Testis (tissue), 3 donors: ENCODE measurements around the gene TBC1D16. TPM values are rescaled to one million over a fixed set of nuclear protein-coding genes. Genes with fewer than 3 reads are reported as not detected.

ENCODE experiments used
- DNase-seq: peaks from one replicate; pipeline ENCODE4 v3.0.0-alpha.2; 2019
- H3K27ac ChIP-seq, 2 donors: fragments of 200-600 bp; sonication (generic); one replicate each; pipeline ENCODE4 v1.5.1; 2019
- H3K27me3 ChIP-seq: fragments of 200-600 bp; sonication (generic); one replicate; pipeline ENCODE4 v1.5.1; 2019
- H3K36me3 ChIP-seq: fragments of 200-600 bp; sonication (generic); one replicate; pipeline ENCODE4 v1.5.1; 2017; ENCODE audit warnings: low read depth; ENCODE audit errors: missing control alignments
- H3K4me1 ChIP-seq: fragments of 200-600 bp; sonication (generic); one replicate; pipeline ENCODE4 v1.5.1; 2019
- H3K4me3 ChIP-seq, 2 donors: fragments of 200-600 bp; sonication (generic); one replicate each; pipeline ENCODE4 v1.5.1; 2017 to 2019
- H3K9me3 ChIP-seq: fragments of 200-600 bp; sonication (generic); one replicate; pipeline ENCODE4 v1.5.1; 2017
- POLR2A ChIP-seq: fragments of 450-650 bp; IDR thresholded peaks from one replicate; pipeline ENCODE4 v1.6.1; 2017; ENCODE audit warnings: antibody characterized with exemption, mild to moderate bottlenecking, moderate library complexity
- WGBS, 2 donors: methylation state at CpG; one replicate each; pipeline ENCODE4 v1.1.5; 2018; 5-methylcytosine and 5-hydroxymethylcytosine counted together
- intact Hi-C: fragments of 100-400 bp; cut with DNase I; formaldehyde crosslinking; loops from one replicate; pipeline ENCODE4 v1.15.1; 2023; ENCODE audit warnings: low total_unique reads
- polyA plus RNA-seq: library from polyadenylated mRNA; stranded (reverse); fragments of 350-450 nt; fragmentation: Illumina TruSeq; extraction: RNeasy Lipid Tissue Mini Kit (QIAGEN cat#74804); gene quantifications from one replicate; pipeline ENCODE4 v1.2.3, GENCODE V29; 2014; ENCODE audit warnings: low read depth, low replicate concordance; ENCODE audit not compliant: insufficient read depth
- total RNA-seq, 2 donors: library from RNA; depleted of rRNA; stranded (reverse); fragments of >200 nt; gene quantifications; one replicate each; pipeline ENCODE4 v1.2.3, GENCODE V29; 2016
- TF ChIP-seq, protein P1 (sequence below), 3 experiments: fragments of 450-650 bp in 2 of 3; fragments of 200-600 bp in 1 of 3; sonication (generic) in 1 of 3; IDR thresholded peaks; one replicate each; pipeline ENCODE4 v1.5.1; 2016 to 2019; ENCODE audit warnings: antibody characterized with exemption in 3 of 3, mild to moderate bottlenecking in 2 of 3, moderate library complexity in 1 of 3

TBC1D16 gene
- total and polyA plus RNA-seq, 3 donors from 2014 or later, result 11.0 to 16.0 (median 11.7) TPM

GRCh38 chr17:80002690-80003490 lies 32.8 kb downstream of the TBC1D16 start:
- no peak for DNase-seq
- 94 to 96% methylated on average over 25 to 30 of the region's 30 CpGs for WGBS, 2 donors
- intact Hi-C loops, result no loop called here

GRCh38 chr17:80002070-80002641 lies 33.5 kb downstream of the TBC1D16 start:
- Histone ChIP-seq H3K4me3 (no peak overlapping the region), H3K9me3 (no peaks in the 10 kb centered on the region), H3K4me1 (no peaks in the 10 kb centered on the region), H3K27ac (no peak overlapping the region), H3K36me3 (no peaks in the 10 kb centered on the region), H3K27me3 (no peaks in the 10 kb centered on the region)
- intact Hi-C loops, result no loop called here
- TF ChIP-seq, protein P1, sequence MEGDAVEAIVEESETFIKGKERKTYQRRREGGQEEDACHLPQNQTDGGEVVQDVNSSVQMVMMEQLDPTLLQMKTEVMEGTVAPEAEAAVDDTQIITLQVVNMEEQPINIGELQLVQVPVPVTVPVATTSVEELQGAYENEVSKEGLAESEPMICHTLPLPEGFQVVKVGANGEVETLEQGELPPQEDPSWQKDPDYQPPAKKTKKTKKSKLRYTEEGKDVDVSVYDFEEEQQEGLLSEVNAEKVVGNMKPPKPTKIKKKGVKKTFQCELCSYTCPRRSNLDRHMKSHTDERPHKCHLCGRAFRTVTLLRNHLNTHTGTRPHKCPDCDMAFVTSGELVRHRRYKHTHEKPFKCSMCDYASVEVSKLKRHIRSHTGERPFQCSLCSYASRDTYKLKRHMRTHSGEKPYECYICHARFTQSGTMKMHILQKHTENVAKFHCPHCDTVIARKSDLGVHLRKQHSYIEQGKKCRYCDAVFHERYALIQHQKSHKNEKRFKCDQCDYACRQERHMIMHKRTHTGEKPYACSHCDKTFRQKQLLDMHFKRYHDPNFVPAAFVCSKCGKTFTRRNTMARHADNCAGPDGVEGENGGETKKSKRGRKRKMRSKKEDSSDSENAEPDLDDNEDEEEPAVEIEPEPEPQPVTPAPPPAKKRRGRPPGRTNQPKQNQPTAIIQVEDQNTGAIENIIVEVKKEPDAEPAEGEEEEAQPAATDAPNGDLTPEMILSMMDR (IDR thresholded peaks at IDR 0.05), result no peak
- no peak for TF ChIP-seq POLR2A
- WGBS, 2 donors, result 89 to 91% methylated on average over 23 to 26 of the region's 26 CpGs
- DNase-seq, result no peak

More at GRCh38 chr17:80002690-80003490, 32.8 kb downstream of the TBC1D16 start:
- Histone ChIP-seq H3K9me3 (no peaks in the 10 kb centered on the region), H3K4me3 (no peak overlapping the region), H3K4me1 (no peaks in the 10 kb centered on the region), H3K27me3 (no peaks in the 10 kb centered on the region), H3K27ac (no peak overlapping the region), H3K36me3 (no peaks in the 10 kb centered on the region)
- no peak for TF ChIP-seq POLR2A
- TF ChIP-seq, protein P1 (IDR thresholded peaks at IDR 0.05), result no peak

DNA sequence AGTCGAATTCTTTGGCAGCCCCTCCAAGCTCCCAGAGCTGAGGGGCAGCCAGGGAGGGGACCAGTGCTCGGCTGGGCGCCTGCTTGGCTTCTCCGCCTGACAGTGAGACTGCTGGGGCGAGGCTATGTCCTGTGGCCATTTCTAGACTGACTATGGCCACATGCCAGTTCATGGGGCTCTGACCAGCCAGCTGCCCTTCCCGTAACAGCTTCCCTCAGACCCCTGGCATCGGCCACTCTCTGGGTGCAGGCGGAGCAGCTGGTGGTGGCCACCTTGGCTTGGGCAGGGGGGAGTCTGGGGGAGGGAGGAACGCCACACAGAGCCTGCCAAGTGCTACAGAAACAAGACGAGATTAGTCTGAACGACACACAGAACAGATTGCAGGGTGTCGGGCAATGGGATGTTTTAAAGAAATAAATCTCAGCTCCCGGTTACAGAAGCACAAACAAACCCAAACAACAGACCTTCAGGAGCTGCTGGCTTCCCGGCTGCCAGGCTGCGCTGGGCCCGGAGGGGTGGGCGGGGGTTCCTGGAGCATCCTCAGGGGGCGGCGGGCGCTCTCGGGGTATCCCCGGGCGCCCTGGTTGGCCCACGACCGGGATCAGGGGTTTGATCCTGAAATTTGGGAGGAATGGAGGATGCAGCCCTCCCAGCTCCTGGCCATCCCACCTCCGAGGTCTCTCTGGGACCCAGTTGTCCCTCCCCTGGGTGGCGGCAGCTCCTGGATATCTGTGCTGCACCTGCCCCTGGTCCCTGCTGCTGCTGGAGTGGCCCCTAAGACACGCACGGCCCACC lies 34.5 kb downstream of the TBC1D16 start:
- Histone ChIP-seq H3K27me3 (no peaks in the 10 kb centered on the region), H3K9me3 (no peaks in the 10 kb centered on the region), H3K27ac (no peak overlapping the region), H3K36me3 (no peaks in the 10 kb centered on the region), H3K4me1 (no peaks in the 10 kb centered on the region), H3K4me3 (no peak overlapping the region)
- intact Hi-C loops, result no loop called here
- 76 to 87% methylated on average over 16 to 21 of the region's 29 CpGs for WGBS, 2 donors
- TF ChIP-seq, protein P1 (IDR thresholded peaks at IDR 0.05), result no peak
- TF ChIP-seq POLR2A, result no peak
- no peak for DNase-seq

- Histone ChIP-seq H3K27ac (no peak overlapping the region), H3K4me1 (no peaks in the 10 kb centered on the region), H3K9me3 (no peaks in the 10 kb centered on the region), H3K4me3 (no peak overlapping the region), H3K36me3 (no peaks in the 10 kb centered on the region), H3K27me3 (no peaks in the 10 kb centered on the region)
- intact Hi-C loops, result no loop called here
- TF ChIP-seq POLR2A, result no peak
- TF ChIP-seq, protein P1 (IDR thresholded peaks at IDR 0.05), result no peak
- 96 to 100% methylated on average over 4 to 7 of the region's 7 CpGs for WGBS, 2 donors
- DNase-seq, result no peak
Observed at GRCh38 chr17:80000136-80000535, 35.5 kb downstream of the TBC1D16 start.
